GM12891 (cell line): Measurements from ENCODE around the gene ARID1B.

Experiments used
- POLR2A ChIP-seq: IDR thresholded peaks from 2 replicates; pipeline ENCODE4 v1.6.1; 2011; ENCODE audit warnings: low read depth, low read length, control low read depth
- SPI1 ChIP-seq: IDR thresholded peaks from 2 replicates; pipeline ENCODE4 v1.6.1; 2011; ENCODE audit warnings: low read depth, low read length, control low read depth

GRCh38 chr6:156752666-156753301, 24.4 kb upstream of the ARID1B start:
- no peak for TF ChIP-seq POLR2A
- TF ChIP-seq SPI1: no peak
